ENCODE data around the gene DDA1. TPM values are rescaled to one million over a fixed set of nuclear protein-coding genes. Genes with fewer than 3 reads are reported as not detected.

Gene DDA1
- polyA plus RNA-seq, 4 donors = 30.1 to 43.6 (median 36.5) TPM

Other genes with a start within 250 kb of the DDA1 start
- gene HAUS8, start 234.1 kb upstream of the DDA1 start, polyA plus RNA-seq (ENCODE audit: insufficient read length in 4 of 4) = 10 to 100 TPM; 10.6 to 15.9 (median 13.9) TPM
- gene MYO9B, start 233.8 kb upstream of the DDA1 start, polyA plus RNA-seq (ENCODE audit: insufficient read length in 4 of 4) = 10 to 100 TPM; 42.1 to 68.3 (median 52.2) TPM
- 10 to 100 TPM; 23.3 to 34.8 (median 24.4) TPM for gene USE1, start 94.2 kb upstream of the DDA1 start, polyA plus RNA-seq (ENCODE audit: insufficient read length in 4 of 4)
- gene OCEL1, start 83.3 kb upstream of the DDA1 start, polyA plus RNA-seq (ENCODE audit: insufficient read length in 4 of 4) = 10 to 100 TPM; 13.2 to 23.2 (median 18.6) TPM
- gene NR2F6, start 63.6 kb upstream of the DDA1 start, polyA plus RNA-seq (ENCODE audit: insufficient read length in 4 of 4) = 10 to 100 TPM; 23.7 to 60.1 (median 32.9) TPM
- 1 to 10 TPM; 3.1 to 9.0 (median 5.6) TPM for gene USHBP1, start 44.8 kb upstream of the DDA1 start, polyA plus RNA-seq (ENCODE audit: insufficient read length in 4 of 4)
- 100 to 1,000 TPM in 3 of 4 donors, 10 to 100 TPM in 1; 87.4 to 121 (median 108) TPM for gene BABAM1, start 42.1 kb upstream of the DDA1 start, polyA plus RNA-seq (ENCODE audit: insufficient read length in 4 of 4)
- 1 to 10 TPM in 2 of 4 donors, under 1 TPM in 2; 0.76 to 1.6 (median 1.2) TPM for gene ANKLE1, start 27.7 kb upstream of the DDA1 start, polyA plus RNA-seq (ENCODE audit: insufficient read length in 4 of 4)
- gene ABHD8, start 6.1 kb upstream of the DDA1 start, polyA plus RNA-seq (ENCODE audit: insufficient read length in 4 of 4) = 10 to 100 TPM in 2 of 4 donors, 1 to 10 TPM in 2; 7.8 to 13.5 (median 10.3) TPM
- gene MRPL34, start 3.7 kb upstream of the DDA1 start, polyA plus RNA-seq (ENCODE audit: insufficient read length in 4 of 4) = 10 to 100 TPM; 33.6 to 61.0 (median 48.6) TPM
- gene ANO8, start 25.3 kb downstream of the DDA1 start, polyA plus RNA-seq (ENCODE audit: insufficient read length in 4 of 4) = 10 to 100 TPM in 3 of 4 donors, 1 to 10 TPM in 1; 7.5 to 19.8 (median 13.6) TPM
- 10 to 100 TPM; 12.2 to 32.5 (median 19.4) TPM for gene GTPBP3, start 28.0 kb downstream of the DDA1 start, polyA plus RNA-seq (ENCODE audit: insufficient read length in 4 of 4)
- gene PLVAP, start 67.8 kb downstream of the DDA1 start, polyA plus RNA-seq (ENCODE audit: insufficient read length in 4 of 4) = 100 to 1,000 TPM in 3 of 4 donors, 10 to 100 TPM in 1; 75.0 to 188 (median 171) TPM
- 1 to 10 TPM in 3 of 4 donors, under 1 TPM in 1; 0.57 to 5.4 (median 1.5) TPM for gene CCDC194, start 84.6 kb downstream of the DDA1 start, polyA plus RNA-seq (ENCODE audit: insufficient read length in 4 of 4)
- 100 to 1,000 TPM in 3 of 4 donors, 10 to 100 TPM in 1; 58.8 to 143 (median 105) TPM for gene BST2, start 96.1 kb downstream of the DDA1 start, polyA plus RNA-seq (ENCODE audit: insufficient read length in 4 of 4)
- gene MVB12A, start 110.5 kb downstream of the DDA1 start, polyA plus RNA-seq (ENCODE audit: insufficient read length in 4 of 4) = 10 to 100 TPM; 45.3 to 88.9 (median 51.3) TPM
- gene TMEM221, start 139.1 kb downstream of the DDA1 start, polyA plus RNA-seq (ENCODE audit: insufficient read length in 4 of 4) = 1 to 10 TPM; 2.0 to 5.9 (median 3.2) TPM
- under 1 TPM in 2 of 4 donors, not detected in 2; 0.26 to 0.43 TPM for gene NXNL1, start 151.4 kb downstream of the DDA1 start, polyA plus RNA-seq (ENCODE audit: insufficient read length in 4 of 4)
- gene SLC27A1, start 161.0 kb downstream of the DDA1 start, polyA plus RNA-seq (ENCODE audit: insufficient read length in 4 of 4) = 10 to 100 TPM; 11.0 to 22.6 (median 14.5) TPM
- gene PGLS, start 202.1 kb downstream of the DDA1 start, polyA plus RNA-seq (ENCODE audit: insufficient read length in 4 of 4) = 10 to 100 TPM; 53.5 to 84.6 (median 58.2) TPM
- gene COLGALT1, start 246.1 kb downstream of the DDA1 start, polyA plus RNA-seq (ENCODE audit: insufficient read length in 4 of 4) = 10 to 100 TPM; 45.1 to 74.7 (median 52.8) TPM

Measured in left renal pelvis (tissue), 4 donors.